Activated CD4-positive, alpha-beta memory T cell treated with anti-CD3 and anti-CD28 coated beads, Interleukin-2, amount 10 ng/mL, durations not matched to agents 7 days and 5 days (primary cell): Measurements from ENCODE around the gene TTC33. TPM values are rescaled to one million over a fixed set of nuclear protein-coding genes. Genes with fewer than 3 reads are reported as not detected.
A peak's percentile ranks its signal among the peaks of the same experiment; 100 is the strongest.

Experiments
- CTCF ChIA-PET: fragments of 350-600 bp; sonication (Branson Sonifier 250); formaldehyde crosslinking; loops from one replicate; lab custom pipeline; 2021; ENCODE audit warnings: antibody characterized with exemption, inconsistent platforms; lab: Charles Lee
- POLR2A ChIA-PET: fragments of 350-600 bp; sonication (Branson Sonifier 250); formaldehyde crosslinking; loops from one replicate; lab custom pipeline; 2021; ENCODE audit warnings: antibody characterized with exemption; lab: Charles Lee
- DNase-seq: peaks from one replicate; pipeline ENCODE4 v3.0.0-alpha.2; 2020
- H3K27ac Mint-ChIP-seq: one replicate; pipeline ENCODE4 v1.8.0; 2021; ENCODE audit warnings: mild to moderate bottlenecking, mixed read lengths
- H3K27me3 Mint-ChIP-seq: one replicate; pipeline ENCODE4 v1.8.0; 2021; ENCODE audit warnings: mixed read lengths
- H3K36me3 Mint-ChIP-seq: one replicate; pipeline ENCODE4 v1.8.0; 2021; ENCODE audit warnings: low read depth, mixed read lengths
- H3K4me1 Mint-ChIP-seq: one replicate; pipeline ENCODE4 v1.8.0; 2021; ENCODE audit warnings: mixed read lengths
- H3K4me3 Mint-ChIP-seq: one replicate; pipeline ENCODE4 v1.8.0; 2021; ENCODE audit warnings: mild to moderate bottlenecking, mixed read lengths
- H3K9me3 Mint-ChIP-seq: one replicate; pipeline ENCODE4 v1.8.0; 2021; ENCODE audit warnings: mixed read lengths
- total RNA-seq, 2 experiments: library from RNA; stranded (reverse); gene quantifications; one replicate each; pipeline ENCODE4 v1.2.3, GENCODE V29; 2021

TTC33 gene
- total RNA-seq, 2 experiments from 2014 or later, result 19.6 to 19.9 TPM

DNA sequence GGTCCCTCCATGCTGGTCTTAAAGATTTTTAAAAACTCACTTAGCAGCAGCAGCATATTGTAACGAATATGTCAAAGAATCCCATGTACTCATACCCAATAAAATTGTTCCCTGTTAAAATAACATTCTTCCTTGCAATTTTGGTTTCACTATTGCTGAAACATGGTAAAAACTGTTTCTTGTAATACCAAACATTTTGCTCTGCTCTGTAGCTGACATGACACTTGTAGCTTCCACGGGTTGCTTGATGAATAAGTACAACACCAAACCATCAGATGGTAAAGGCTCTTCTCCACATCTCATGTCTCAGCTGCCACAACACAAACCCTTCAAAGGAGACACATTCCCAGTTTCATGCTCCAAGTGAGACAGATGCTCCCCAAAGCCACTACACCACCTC, 256.8 kb downstream of the TTC33 start:
- ChIA-PET CTCF (interaction anchor here (0.5 kb wide), 1 partner anchor 506 kb away, joined by 3 read pairs; no protein-coding TSS in a partner anchor), POLR2A (no interaction called here)
- Mint-ChIP-seq H3K9me3 (peaks cover 4% of the 10 kb centered on the region), H3K4me1 (peaks cover 10% of the 10 kb centered on the region), H3K27ac (no peak overlapping the region), H3K36me3 (peaks cover under 1% of the 10 kb centered on the region), H3K27me3 (no peaks in the 10 kb centered on the region), H3K4me3 (no peak overlapping the region)
- no peak for DNase-seq

DNA sequence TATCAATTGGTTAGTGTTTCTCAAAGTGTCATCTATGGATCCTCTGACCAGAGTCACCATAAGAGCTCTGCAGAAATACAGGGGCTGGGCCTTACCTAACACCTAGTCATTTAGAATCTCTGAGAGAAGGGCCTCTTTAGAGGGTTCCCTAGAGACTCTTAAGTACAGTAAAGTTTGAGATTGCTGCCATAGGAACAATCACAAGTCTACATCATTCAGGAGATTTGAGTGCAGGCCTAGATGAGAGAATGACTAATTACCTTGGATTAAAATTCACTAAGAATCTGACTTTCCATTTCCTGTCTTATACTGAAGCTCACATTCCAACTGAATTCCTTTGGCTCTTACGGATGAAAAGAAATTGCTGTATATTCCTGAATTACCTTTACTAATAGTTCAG, 258.2 kb downstream of the TTC33 start:
- ChIA-PET CTCF (interaction anchor here (0.8 kb wide), 1 partner anchor 9 kb away, joined by 3 read pairs; no protein-coding TSS in a partner anchor), POLR2A (no interaction called here)

DNA sequence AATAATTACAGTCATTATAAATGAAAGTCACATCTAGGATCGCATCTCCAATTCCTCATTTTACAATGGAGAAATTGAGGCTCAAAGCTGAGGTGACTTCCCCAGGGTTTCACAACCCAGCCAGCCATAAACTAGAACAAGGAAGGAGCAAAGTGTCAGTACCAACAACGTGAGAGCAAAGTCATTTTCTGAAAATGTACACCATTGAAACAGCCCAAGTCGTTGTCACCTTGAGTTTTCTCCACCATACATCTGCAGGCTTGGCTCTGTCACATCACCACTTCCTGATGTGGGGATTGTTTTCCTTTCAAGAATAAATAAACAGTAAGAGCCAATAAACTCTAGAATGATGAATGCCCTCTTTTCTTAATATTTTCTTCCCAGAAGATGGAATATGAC, 260.5 kb downstream of the TTC33 start:
- no peak for DNase-seq
- no peaks in the 10 kb centered on the region for H3K27me3 Mint-ChIP-seq
- H3K9me3 Mint-ChIP-seq, result peaks cover 7% of the 10 kb centered on the region
- no peak overlapping the region for H3K27ac Mint-ChIP-seq
- no peak overlapping the region for H3K4me3 Mint-ChIP-seq
- POLR2A ChIA-PET, result interaction anchor here (0.6 kb wide), 1 partner anchor 289 kb away, joined by 4 read pairs; no protein-coding TSS in a partner anchor
- peaks cover 21% of the 10 kb centered on the region for H3K36me3 Mint-ChIP-seq
- CTCF ChIA-PET, result no interaction called here
- H3K4me1 Mint-ChIP-seq, result peaks cover 24% of the 10 kb centered on the region

More for the DNA sequence above, 258.2 kb downstream of the TTC33 start:
- peaks cover 10% of the 10 kb centered on the region for H3K36me3 Mint-ChIP-seq
- H3K4me3 Mint-ChIP-seq, result no peak overlapping the region
- DNase-seq, result no peak
- H3K9me3 Mint-ChIP-seq, result peaks cover 7% of the 10 kb centered on the region
- no peaks in the 10 kb centered on the region for H3K27me3 Mint-ChIP-seq
- no peak overlapping the region for H3K27ac Mint-ChIP-seq
- H3K4me1 Mint-ChIP-seq, result peaks cover 11% of the 10 kb centered on the region

DNA sequence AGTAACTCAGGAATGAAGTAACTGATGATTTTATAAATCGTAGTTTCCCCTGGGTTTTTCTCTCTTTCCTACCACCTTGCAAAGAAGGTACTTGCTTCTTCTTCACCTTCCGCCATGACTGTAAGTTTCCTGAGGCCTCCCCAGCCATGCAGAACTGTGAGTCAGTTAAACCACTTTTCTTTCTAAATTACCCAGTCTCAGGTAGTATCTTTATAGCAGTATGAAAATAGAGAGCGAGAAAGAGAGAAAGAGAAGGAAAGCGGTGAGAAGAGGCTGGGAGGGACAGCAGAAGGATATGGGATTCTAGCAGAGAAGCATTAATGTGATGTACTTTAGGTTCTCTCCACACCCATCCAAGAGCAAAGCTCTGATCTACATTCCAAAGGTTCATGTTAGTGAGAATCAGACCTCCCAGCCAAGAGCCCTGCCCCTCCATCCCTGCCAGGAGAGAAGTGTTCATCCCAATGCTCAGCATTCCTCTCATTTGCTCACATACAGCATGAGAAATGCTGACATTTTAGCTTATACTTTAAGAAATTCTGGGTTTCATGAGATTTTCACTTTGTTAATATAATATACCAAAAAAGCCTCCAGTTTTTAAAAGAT, 261.0 kb downstream of the TTC33 start:
- Mint-ChIP-seq H3K4me1 (peaks cover 26% of the 10 kb centered on the region), H3K36me3 (peaks cover 21% of the 10 kb centered on the region), H3K27ac (no peak overlapping the region), H3K4me3 (no peak overlapping the region), H3K9me3 (peaks cover 7% of the 10 kb centered on the region), H3K27me3 (no peaks in the 10 kb centered on the region)
- POLR2A ChIA-PET, result no interaction called here
- no peak for DNase-seq
- CTCF ChIA-PET, result no interaction called here

DNA sequence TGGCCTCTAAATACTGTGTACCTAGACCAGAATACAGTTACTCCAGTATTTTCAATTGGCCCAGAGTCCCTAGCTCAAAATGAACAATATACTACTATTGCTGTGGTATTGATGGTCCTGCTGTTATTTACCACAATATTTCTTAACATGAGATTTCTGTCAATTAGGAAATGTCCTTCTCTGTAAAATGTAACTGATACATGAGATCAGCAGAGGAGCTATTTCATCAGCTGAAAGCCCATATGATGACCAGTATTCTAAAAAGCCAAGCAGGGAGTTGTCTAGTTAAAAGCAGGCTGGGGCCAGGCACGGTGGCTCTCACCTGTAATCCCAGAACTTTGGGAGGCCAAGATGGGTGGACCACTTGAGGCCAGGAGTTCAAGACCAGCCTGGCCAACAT, 263.7 kb downstream of the TTC33 start:
- ChIA-PET CTCF (no interaction called here), POLR2A (interaction anchor here (0.8 kb wide), 1 partner anchor 10 kb away, joined by 3 read pairs; no protein-coding TSS in a partner anchor)
- no peak overlapping the region for H3K27ac Mint-ChIP-seq
- no peaks in the 10 kb centered on the region for H3K27me3 Mint-ChIP-seq
- no peak overlapping the region for H3K4me3 Mint-ChIP-seq
- H3K9me3 Mint-ChIP-seq, result peaks cover 7% of the 10 kb centered on the region
- H3K36me3 Mint-ChIP-seq, result peaks cover 21% of the 10 kb centered on the region
- H3K4me1 Mint-ChIP-seq, result peaks cover 53% of the 10 kb centered on the region
- no peak for DNase-seq

DNA sequence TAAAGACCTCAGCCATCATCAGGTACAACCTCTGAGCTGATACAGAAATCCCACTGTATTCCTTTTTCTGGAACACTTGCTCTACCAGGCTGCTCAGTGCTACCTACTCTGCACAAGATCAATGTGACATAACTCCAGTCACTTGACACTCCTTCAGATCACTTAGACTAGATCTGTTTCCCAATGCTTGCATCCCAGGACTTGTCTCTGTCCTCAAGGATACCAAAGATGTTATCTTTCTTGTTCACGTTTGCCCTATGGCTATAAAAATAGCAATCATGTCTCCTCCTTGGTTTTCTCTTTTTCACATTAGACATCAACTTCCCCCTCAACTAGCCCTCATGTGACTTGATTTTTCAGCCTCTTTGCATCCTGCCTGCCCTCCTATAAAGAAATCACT, 264.1 kb downstream of the TTC33 start:
- Mint-ChIP-seq H3K4me3 (no peak overlapping the region), H3K9me3 (peaks cover 7% of the 10 kb centered on the region), H3K4me1 (peaks cover 57% of the 10 kb centered on the region), H3K27me3 (no peaks in the 10 kb centered on the region), H3K36me3 (peaks cover 23% of the 10 kb centered on the region), H3K27ac (no peak overlapping the region)
- no peak for DNase-seq
- ChIA-PET CTCF (no interaction called here), POLR2A (interaction anchor here (0.8 to 0.9 kb wide), 2 partner anchors 10 to 187 kb away, joined by 3 read pairs; no protein-coding TSS in a partner anchor)

DNA sequence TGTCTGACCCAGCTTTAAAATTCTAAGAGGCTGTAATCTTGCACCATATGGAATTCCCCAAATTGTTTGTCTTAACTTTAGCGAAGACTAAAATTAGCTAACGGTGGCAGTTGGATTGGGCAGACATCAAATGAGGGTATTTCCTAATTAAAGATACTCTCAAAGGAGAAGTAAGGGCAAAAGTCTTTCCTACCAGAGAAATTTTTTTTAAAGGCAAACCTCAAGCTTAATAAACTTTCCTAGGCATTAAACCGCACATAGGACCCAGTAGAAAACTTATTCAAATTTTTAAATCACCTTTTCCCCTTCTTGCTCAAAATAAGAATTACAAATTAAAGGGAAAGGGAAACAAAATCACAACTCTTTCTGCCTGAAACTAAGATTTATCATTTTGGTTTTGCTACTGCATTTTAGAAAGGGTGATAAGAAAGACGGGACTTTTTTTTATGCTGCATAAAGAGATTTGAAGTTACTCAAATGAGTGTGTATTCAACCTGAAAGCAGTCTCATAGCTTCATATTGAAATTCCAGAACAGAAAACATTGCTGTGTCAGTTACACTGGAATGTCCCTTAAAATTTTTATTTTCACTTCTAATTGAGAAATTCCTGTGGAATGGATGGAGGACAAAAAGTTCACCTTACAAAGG, 265.2 kb downstream of the TTC33 start:
- Mint-ChIP-seq H3K36me3 (peaks cover 24% of the 10 kb centered on the region), H3K27me3 (no peaks in the 10 kb centered on the region), H3K27ac (peak overlapping the region; percentile 41)

DNA sequence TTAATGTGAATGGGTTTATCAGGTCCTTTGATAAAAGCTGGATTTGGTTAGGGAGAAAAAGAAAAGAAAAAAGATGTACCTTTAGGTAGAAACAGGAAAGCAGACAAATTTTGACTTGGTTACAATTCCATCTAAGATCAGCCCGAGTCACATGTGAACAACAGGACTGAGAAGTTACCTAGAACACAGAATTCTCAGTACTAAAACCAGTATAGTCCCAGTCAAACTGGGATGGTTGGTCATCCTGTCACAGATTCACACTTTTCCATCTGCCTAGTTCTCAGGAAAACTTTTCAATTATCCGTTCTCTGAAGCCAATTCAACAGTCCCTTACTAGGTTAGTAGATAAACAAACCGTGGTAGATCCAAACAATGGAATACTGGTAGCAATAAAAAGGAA, 266.3 kb downstream of the TTC33 start:
- CTCF ChIA-PET, result interaction anchor here (0.5 to 1.2 kb wide), 2 partner anchors 52 to 75 kb away, joined by 3 to 5 read pairs; no protein-coding TSS in a partner anchor
- Mint-ChIP-seq H3K9me3 (peaks cover 4% of the 10 kb centered on the region), H3K4me1 (peaks cover 71% of the 10 kb centered on the region), H3K27me3 (no peaks in the 10 kb centered on the region), H3K4me3 (no peak overlapping the region), H3K27ac (no peak overlapping the region), H3K36me3 (peaks cover 24% of the 10 kb centered on the region)
- POLR2A ChIA-PET, result interaction anchor here (0.7 to 4.7 kb wide), 8 partner anchors 52 to 191 kb away, joined by 3 to 23 read pairs (median 3); partner anchors contain the start of gene PTGER4
- DNase-seq, result no peak

More for the DNA sequence above, 265.2 kb downstream of the TTC33 start:
- Mint-ChIP-seq H3K4me3 (peak overlapping the region; percentile 12), H3K4me1 (peaks cover 66% of the 10 kb centered on the region), H3K9me3 (peaks cover 7% of the 10 kb centered on the region)
- ChIA-PET CTCF (interaction anchor here (1.2 kb wide), 1 partner anchor 31 kb away, joined by 4 read pairs; no protein-coding TSS in a partner anchor), POLR2A (interaction anchor here (0.9 to 1.2 kb wide), 3 partner anchors 10 to 188 kb away, joined by 3 to 5 read pairs (median 3); no protein-coding TSS in a partner anchor)
- no peak for DNase-seq

DNA sequence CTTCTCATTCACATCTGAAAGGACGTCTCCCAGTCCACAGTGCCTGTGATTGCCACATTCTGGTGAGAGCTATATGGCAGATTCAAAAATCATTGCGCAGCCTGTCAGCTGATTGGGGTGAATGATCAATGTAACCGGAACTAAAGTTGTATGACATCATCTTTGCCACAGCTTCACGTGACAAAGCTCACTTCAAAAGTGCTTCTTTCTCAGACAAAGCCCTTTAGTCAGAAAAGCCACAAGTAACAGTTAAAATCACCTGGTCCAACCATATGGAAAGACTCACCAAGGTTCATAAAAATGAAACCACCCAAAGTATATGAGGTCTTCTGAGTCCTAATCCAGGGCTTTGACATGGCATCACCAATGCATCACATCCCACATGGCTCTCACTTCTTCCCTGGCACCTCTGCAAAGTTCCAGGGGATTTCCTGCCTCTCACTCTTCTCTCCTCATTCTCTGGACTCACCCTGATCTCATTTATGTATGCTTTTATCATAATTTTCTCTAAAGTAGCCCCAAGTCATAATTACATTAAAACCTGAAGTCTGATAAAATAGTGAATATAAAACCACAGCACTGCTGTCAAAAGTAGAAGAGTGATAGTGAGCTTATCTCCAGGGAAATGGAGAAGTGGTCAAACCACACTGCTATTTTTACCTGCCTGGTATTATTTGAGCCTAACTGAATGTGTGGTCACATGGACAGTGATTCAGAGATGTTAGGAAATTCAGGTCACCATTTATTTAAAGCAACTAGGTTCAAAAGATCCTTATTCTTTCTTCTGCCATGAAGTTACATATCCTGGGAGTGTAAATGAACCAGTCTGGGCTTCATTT, 269.1 kb downstream of the TTC33 start:
- no peaks in the 10 kb centered on the region for H3K9me3 Mint-ChIP-seq
- ChIA-PET POLR2A (interaction anchor here (0.6 to 4.7 kb wide), 13 partner anchors 45 to 209 kb away, joined by 3 to 23 read pairs (median 4); partner anchors contain the start of gene PTGER4), CTCF (interaction anchor here (0.9 to 1.2 kb wide), 3 partner anchors 101 to 329 kb away, joined by 3 read pairs; no protein-coding TSS in a partner anchor)
- H3K4me1 Mint-ChIP-seq, result peaks cover 80% of the 10 kb centered on the region
- H3K4me3 Mint-ChIP-seq, result peak overlapping the region; percentile 14
- H3K27me3 Mint-ChIP-seq, result no peaks in the 10 kb centered on the region
- peak; percentile 71 for DNase-seq
- H3K27ac Mint-ChIP-seq, result peak overlapping the region; percentile 88
- peaks cover 11% of the 10 kb centered on the region for H3K36me3 Mint-ChIP-seq

DNA sequence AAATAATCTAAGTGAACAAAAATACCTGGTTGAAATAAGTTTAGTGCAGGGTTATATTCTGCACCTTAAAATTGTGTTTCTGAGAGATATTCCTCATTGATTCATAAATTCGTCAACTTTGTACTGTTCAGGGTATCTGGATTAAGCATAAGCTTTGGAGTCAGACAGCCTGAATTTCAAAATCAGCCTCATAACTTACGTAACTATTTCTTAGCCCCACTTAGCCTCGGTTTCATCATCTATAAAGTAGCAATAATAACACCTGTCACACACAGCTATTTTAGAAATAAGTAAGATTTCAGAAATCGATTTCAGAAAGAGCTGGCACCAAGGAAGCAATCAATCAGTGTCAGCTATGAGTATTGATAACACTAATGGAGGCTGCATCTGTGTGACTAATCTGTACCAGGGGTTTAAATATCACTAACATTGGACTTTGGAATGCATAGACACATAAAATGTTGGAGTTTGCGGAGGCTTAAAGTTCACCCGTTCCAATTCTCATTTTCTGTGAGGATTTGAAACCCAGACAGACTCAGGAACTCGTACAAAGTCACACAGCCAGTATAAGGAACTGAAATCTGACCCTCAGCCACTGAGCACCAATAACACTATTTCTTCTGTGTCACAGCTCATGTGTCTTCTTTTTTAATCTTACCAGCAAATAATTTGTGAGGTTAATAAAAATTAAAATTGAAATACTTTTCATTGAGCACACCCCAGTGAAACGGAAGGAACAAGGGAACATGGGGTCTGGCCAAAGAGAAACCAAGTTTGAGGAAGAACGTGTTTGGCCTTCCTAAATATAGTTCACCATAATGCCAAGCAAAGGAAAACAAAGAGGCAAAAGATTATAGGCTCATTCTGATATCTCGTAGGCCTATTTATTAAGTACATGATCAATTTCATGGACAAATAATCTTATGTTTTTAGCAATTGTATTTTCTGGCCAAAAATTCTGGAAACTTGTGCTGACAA, 270.5 kb downstream of the TTC33 start:
- DNase-seq, result no peak
- Mint-ChIP-seq H3K36me3 (peaks cover 6% of the 10 kb centered on the region), H3K4me1 (peaks cover 82% of the 10 kb centered on the region), H3K27ac (no peak overlapping the region), H3K4me3 (no peak overlapping the region), H3K9me3 (no peaks in the 10 kb centered on the region), H3K27me3 (no peaks in the 10 kb centered on the region)
- ChIA-PET CTCF (interaction anchor here (1.2 kb wide), 1 partner anchor 328 kb away, joined by 3 read pairs; no protein-coding TSS in a partner anchor), POLR2A (interaction anchor here (1.4 to 4.7 kb wide), 7 partner anchors 44 to 195 kb away, joined by 3 to 23 read pairs (median 8); partner anchors contain the start of gene PTGER4)

DNA sequence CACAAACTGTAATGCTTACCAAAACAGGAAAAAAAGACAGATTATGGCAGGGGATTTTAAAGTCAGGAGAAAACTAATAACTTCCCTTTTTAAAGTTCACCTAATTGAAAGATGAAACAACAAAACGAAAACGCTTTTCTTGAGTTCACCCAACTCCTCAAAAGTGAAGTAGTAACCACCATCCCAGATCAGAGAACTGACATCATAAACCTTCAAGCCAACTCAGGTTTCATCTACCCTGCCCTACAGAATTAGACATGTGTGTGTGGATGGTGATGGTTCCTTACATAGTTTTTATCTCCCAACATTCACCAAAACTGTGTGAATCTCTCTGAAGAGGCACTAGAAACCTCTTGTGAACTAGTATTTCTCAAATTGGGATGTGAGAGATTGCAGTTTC, 271.3 kb downstream of the TTC33 start:
- peaks cover 85% of the 10 kb centered on the region for H3K4me1 Mint-ChIP-seq
- POLR2A ChIA-PET, result interaction anchor here (4.7 kb wide), 1 partner anchor 77 kb away, joined by 23 read pairs; no protein-coding TSS in a partner anchor
- no peaks in the 10 kb centered on the region for H3K9me3 Mint-ChIP-seq
- CTCF ChIA-PET, result no interaction called here
- H3K27me3 Mint-ChIP-seq, result no peaks in the 10 kb centered on the region
- peaks cover 6% of the 10 kb centered on the region for H3K36me3 Mint-ChIP-seq
- no peak for DNase-seq
- no peak overlapping the region for H3K27ac Mint-ChIP-seq
- H3K4me3 Mint-ChIP-seq, result no peak overlapping the region
